HFFc6 (cell line): ENCODE results near the gene EIF1AD. TPM values are rescaled to one million over a fixed set of nuclear protein-coding genes. Genes with fewer than 3 reads are reported as not detected.

Source experiments
- DNase-seq: peaks from one replicate; pipeline ENCODE4 v3.0.0-alpha.2; 2018
- H3K27ac Mint-ChIP-seq: 2 replicates; pipeline ENCODE4 v1.8.0; 2020; ENCODE audit warnings: mild to moderate bottlenecking, mixed read lengths
- H3K27me3 Mint-ChIP-seq: 2 replicates; pipeline ENCODE4 v1.8.0; 2021; ENCODE audit warnings: mild to moderate bottlenecking, moderate library complexity, mixed read lengths; ENCODE audit not compliant: insufficient read depth
- H3K36me3 Mint-ChIP-seq: 2 replicates; pipeline ENCODE4 v1.8.0; 2021; ENCODE audit warnings: low read depth, mixed read lengths
- H3K4me1 Mint-ChIP-seq: 2 replicates; pipeline ENCODE4 v1.8.0; 2020; ENCODE audit warnings: low read depth, mixed read lengths
- H3K4me3 Mint-ChIP-seq: 2 replicates; pipeline ENCODE4 v1.8.0; 2020; ENCODE audit warnings: mild to moderate bottlenecking, moderate library complexity, mixed read lengths
- H3K9me3 Mint-ChIP-seq: 2 replicates; pipeline ENCODE4 v1.8.0; 2020; ENCODE audit warnings: mild to moderate bottlenecking, mixed read lengths
- CTCF ChIP-seq: fragments of 200-600 bp; sonication (generic); IDR thresholded peaks from 2 replicates; pipeline ENCODE4 v1.5.0; 2021; ENCODE audit warnings: antibody characterized with exemption, mild to moderate bottlenecking
- total RNA-seq, 6 experiments: library from RNA; stranded (reverse); fragmentation: NEBNext Ultra II Directional; extraction: Animal tissue kit (Norgen Biotek cat#: 25700); gene quantifications; 2 replicates in 1 of 6; 3 replicates in 5 of 6; pipeline ENCODE4 v1.2.3, GENCODE V29; 2021

Gene EIF1AD
- total RNA-seq, 6 experiments from 2014 or later: 28.6 to 36.8 (median 31.7) TPM

GRCh38 chr11:65981972-65982823, 19.8 kb downstream of the EIF1AD start:
- peaks cover 13% of the 10 kb centered on the region for H3K36me3 Mint-ChIP-seq
- TF ChIP-seq CTCF: no peak
- H3K4me1 Mint-ChIP-seq: no peaks in the 10 kb centered on the region
- peaks cover 2% of the 10 kb centered on the region for H3K27me3 Mint-ChIP-seq
- no peak overlapping the region for H3K4me3 Mint-ChIP-seq
- no peaks in the 10 kb centered on the region for H3K9me3 Mint-ChIP-seq
- no peak for DNase-seq
- H3K27ac Mint-ChIP-seq: no peak overlapping the region

GRCh38 chr11:65981101-65981740, 20.7 kb downstream of the EIF1AD start:
- Mint-ChIP-seq H3K36me3 (peaks cover 13% of the 10 kb centered on the region), H3K9me3 (no peaks in the 10 kb centered on the region)
- no peak for DNase-seq

GRCh38 chr11:65979261-65979759, 22.6 kb downstream of the EIF1AD start:
- no peak overlapping the region for H3K27ac Mint-ChIP-seq
- H3K36me3 Mint-ChIP-seq: peaks cover 22% of the 10 kb centered on the region
- H3K4me3 Mint-ChIP-seq: no peak overlapping the region
- no peak for DNase-seq
- no peaks in the 10 kb centered on the region for H3K4me1 Mint-ChIP-seq
- no peaks in the 10 kb centered on the region for H3K9me3 Mint-ChIP-seq
- H3K27me3 Mint-ChIP-seq: peaks cover 2% of the 10 kb centered on the region
- TF ChIP-seq CTCF: no peak

More at GRCh38 chr11:65981101-65981740, 20.7 kb downstream of the EIF1AD start:
- Mint-ChIP-seq H3K27ac (no peak overlapping the region), H3K4me3 (no peak overlapping the region), H3K27me3 (peaks cover 2% of the 10 kb centered on the region), H3K4me1 (no peaks in the 10 kb centered on the region)
- TF ChIP-seq CTCF: no peak

- no peak overlapping the region for H3K4me3 Mint-ChIP-seq
- peaks cover 2% of the 10 kb centered on the region for H3K4me1 Mint-ChIP-seq
- no peak for DNase-seq
Observed at GRCh38 chr11:65978391-65979238, 23.3 kb downstream of the EIF1AD start.

More at GRCh38 chr11:65978391-65979238, 23.3 kb downstream of the EIF1AD start:
- no peak for TF ChIP-seq CTCF
- Mint-ChIP-seq H3K36me3 (peaks cover 25% of the 10 kb centered on the region), H3K27ac (no peak overlapping the region), H3K9me3 (no peaks in the 10 kb centered on the region), H3K27me3 (peaks cover 2% of the 10 kb centered on the region)
